Skeletal muscle cell (primary cell): ENCODE results near the gene CALN1.

Experiments
- DNase-seq: peaks from one replicate; pipeline ENCODE4 v3.0.0-alpha.2; 2010; ENCODE audit warnings: low read depth
- H3K4me3 ChIP-seq: 2 replicates; pipeline ENCODE4 v1.5.1; 2011; ENCODE audit warnings: low read depth, mild to moderate bottlenecking, control low read depth, low read length, moderate library complexity

Gene CALN1

GRCh38 chr7:72335561-72336381, 76.4 kb downstream of the CALN1 start:
- DNase-seq = no peak
- H3K4me3 ChIP-seq = no peak overlapping the region

GRCh38 chr7:72334698-72335097, 77.4 kb downstream of the CALN1 start:
- H3K4me3 ChIP-seq = no peak overlapping the region
- DNase-seq = no peak

- no peak for DNase-seq
- H3K4me3 ChIP-seq = no peak overlapping the region
Observed at GRCh38 chr7:72334066-72334465, 78.1 kb downstream of the CALN1 start.

GRCh38 chr7:72326811-72327210, 85.3 kb downstream of the CALN1 start:
- no peak overlapping the region for H3K4me3 ChIP-seq
- no peak for DNase-seq

GRCh38 chr7:72326365-72326764, 85.8 kb downstream of the CALN1 start:
- no peak for DNase-seq
- H3K4me3 ChIP-seq = no peak overlapping the region

DNA sequence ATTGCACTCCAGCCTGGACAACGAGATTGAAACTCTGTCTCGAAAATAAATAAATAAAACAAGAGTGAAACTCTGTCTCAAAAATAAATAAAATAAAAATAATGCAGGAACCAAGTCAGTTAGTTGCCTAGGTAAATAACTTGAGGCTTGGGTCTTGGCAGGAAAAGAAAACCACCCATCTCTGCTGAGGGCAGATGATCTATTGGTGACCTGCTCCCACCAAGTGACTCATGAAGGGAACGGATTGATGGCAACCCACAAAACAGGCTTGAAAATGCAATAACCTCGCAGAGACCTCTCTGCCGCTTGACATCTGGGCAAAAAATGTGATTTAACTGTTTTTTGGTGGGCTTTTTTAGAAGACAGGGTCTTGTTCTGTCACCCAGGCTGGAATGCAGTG, 86.6 kb downstream of the CALN1 start:
- H3K4me3 ChIP-seq = no peak overlapping the region
- no peak for DNase-seq

- no peak overlapping the region for H3K4me3 ChIP-seq
- no peak for DNase-seq
Observed at GRCh38 chr7:72321637-72322036, 90.5 kb downstream of the CALN1 start.

DNA sequence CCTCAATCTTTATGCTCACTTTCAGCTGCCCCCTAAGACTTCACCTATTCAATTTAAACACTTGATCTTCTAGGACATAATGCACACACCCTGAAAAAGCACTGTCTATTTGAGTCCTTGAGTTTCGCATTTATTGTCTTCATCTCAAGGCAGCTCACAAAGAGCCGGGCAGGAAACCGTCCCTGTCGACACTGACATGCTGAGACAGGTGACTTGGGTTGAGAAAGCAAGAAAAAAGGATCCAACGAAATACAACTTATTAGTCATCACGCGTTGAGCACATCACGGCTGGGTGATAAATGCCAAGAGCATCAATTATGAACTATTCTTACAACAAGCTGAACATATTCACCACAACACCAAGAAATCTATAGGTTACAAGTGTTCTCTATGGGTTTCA, 91.1 kb downstream of the CALN1 start:
- H3K4me3 ChIP-seq = no peak overlapping the region
- DNase-seq = no peak

GRCh38 chr7:72317341-72317740, 94.8 kb downstream of the CALN1 start:
- no peak overlapping the region for H3K4me3 ChIP-seq
- no peak for DNase-seq

GRCh38 chr7:72316148-72316547, 96.0 kb downstream of the CALN1 start:
- DNase-seq = no peak
- no peak overlapping the region for H3K4me3 ChIP-seq

DNA sequence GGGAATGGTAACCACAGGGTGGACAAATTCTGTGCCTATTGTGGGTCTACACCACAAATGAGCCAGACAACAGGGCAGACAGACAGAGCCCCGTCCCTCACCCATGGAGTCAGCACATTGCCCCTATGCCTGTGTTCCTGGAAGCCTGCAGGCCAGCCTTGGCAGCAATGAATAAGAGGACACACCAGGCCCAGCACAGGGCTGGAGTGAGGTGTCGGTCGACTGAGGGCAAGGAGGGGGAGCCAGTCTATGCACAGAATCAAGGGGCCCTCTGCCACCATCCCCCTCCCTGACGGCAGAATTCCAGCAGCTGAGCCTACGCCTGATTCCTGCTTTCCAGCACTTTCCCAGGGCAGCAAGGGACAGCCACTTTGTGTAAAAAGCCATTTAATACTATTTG, 98.2 kb downstream of the CALN1 start:
- H3K4me3 ChIP-seq = no peak overlapping the region
- no peak for DNase-seq

DNA sequence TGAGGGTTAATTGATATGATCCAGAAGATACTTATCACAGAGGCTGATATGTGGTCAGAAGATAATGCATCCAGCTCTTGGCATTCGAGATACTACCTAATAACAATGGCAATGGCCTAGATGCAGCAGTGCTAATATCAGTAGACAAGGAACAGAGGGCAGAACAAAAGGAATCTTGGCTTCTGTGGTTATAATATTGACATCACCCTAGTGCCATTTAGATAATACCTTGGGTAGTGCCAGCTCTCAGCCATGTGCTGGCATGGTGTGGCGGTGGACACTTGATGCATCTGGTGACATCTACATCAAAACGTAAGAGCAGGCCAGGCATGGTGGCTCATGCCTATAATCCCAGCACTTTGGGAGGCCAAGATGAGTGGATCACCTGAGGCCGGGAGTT, 101.8 kb downstream of the CALN1 start:
- no peak overlapping the region for H3K4me3 ChIP-seq
- no peak for DNase-seq

DNA sequence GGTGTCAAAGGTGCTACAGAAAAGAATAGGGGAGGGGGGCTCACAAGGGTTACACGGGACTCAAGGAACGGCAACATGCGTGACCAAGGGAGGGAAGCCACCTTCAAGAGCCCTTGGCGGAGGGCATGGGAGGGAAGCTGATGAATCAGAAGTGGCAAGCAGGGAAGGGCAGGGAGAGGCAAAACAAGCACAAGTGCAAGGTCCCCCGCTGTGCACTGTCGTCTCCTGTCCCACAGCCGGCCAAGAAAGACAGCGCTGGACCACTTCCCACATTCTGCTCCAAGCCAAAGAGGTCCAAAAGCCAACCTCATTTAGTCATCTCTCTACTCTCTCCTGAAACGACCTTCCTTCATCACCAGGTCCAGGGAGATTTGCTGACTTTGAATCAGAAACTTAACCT, 102.7 kb downstream of the CALN1 start:
- no peak overlapping the region for H3K4me3 ChIP-seq
- DNase-seq = no peak

DNA sequence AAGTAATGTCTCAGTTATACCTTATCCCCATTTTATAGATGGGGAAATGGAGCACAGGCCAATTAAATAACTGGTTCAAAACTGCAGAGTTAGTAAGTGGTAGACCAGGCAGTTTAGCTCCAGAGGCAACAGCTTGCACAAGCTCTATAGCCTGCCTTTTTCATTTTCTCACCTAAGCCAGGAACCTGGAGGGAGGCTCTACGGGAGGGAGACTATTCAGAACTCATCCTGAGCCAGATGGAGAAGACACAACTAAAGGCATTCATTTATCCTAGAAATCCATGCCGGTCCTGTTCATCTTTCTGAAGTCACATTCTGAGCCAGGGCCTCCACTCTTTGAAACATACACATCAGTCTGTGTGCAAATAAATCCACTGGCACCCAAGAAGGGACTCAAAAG, 103.2 kb downstream of the CALN1 start:
- no peak for DNase-seq
- no peak overlapping the region for H3K4me3 ChIP-seq

- H3K4me3 ChIP-seq = no peak overlapping the region
- no peak for DNase-seq
Observed at GRCh38 chr7:72307566-72307965, 104.6 kb downstream of the CALN1 start.

DNA sequence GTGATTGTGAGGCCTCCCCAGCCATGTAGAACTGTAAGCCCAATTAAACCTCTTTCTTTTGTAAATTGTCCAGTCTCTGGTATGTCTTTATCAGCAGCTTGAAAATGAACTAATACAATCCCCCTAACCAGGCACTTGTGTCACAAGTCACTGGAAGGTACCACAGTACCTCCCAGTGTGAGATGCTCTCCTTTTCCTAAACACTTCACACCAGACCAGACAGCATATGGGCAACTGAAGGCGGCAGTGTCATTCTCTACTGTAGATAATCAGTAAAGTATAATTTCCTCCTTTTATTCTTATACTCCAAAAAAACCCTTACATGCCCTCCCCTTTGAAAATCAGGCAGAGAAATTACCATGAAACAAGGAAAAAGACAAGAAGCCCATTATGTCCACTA, 113.2 kb downstream of the CALN1 start:
- H3K4me3 ChIP-seq = no peak overlapping the region
- no peak for DNase-seq

GRCh38 chr7:72298091-72298490, 114.0 kb downstream of the CALN1 start:
- DNase-seq = no peak
- H3K4me3 ChIP-seq = no peak overlapping the region

- H3K4me3 ChIP-seq = no peak overlapping the region
- DNase-seq = no peak
Observed at GRCh38 chr7:72297636-72298035, 114.5 kb downstream of the CALN1 start.

GRCh38 chr7:72292794-72293193, 119.3 kb downstream of the CALN1 start:
- H3K4me3 ChIP-seq = no peak overlapping the region
- DNase-seq = no peak

- DNase-seq = no peak
- no peak overlapping the region for H3K4me3 ChIP-seq
Observed at GRCh38 chr7:72292118-72292517, 120.0 kb downstream of the CALN1 start.

DNA sequence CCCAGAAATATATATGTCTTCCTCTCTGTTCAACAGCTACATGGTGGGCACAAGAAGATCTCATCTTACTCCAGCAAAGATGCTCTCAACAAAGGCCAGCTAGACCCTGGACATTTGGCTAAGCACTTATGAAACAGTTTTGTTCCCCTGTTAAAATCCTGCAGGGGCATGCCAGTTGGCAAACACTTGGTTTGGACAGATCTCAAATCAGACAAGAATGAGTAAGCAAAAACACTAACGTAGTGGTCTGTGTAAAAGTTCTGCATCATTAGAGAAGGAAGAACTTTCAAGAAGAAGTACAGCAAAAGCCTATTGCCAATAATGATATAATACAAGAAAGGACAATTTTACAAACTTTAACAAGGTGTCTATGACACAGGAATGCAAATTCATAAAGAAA, 125.6 kb downstream of the CALN1 start:
- DNase-seq = no peak
- no peak overlapping the region for H3K4me3 ChIP-seq

GRCh38 chr7:72283309-72283708, 128.8 kb downstream of the CALN1 start:
- DNase-seq = no peak
- H3K4me3 ChIP-seq = no peak overlapping the region
